HepG2 (cell line): ENCODE measurements around the gene NRG2. TPM values are rescaled to one million over a fixed set of nuclear protein-coding genes. Genes with fewer than 3 reads are reported as not detected.

ENCODE experiments used
- ATAC-seq: fragments of 200-7000 bp; cut with Tn5 transposase; 3 replicates; pipeline ENCODE4 v1.9.1; 2020; ENCODE audit warnings: mild to moderate bottlenecking, moderate library complexity
- BruUV-seq: library from RNA; stranded (reverse); fragments of 400-500 nt; replicated peaks from 2 replicates; lab custom pipeline; 2021; lab: Mats Ljungman, UMichigan
- CTCF ChIA-PET: fragments of 300-600 bp; formaldehyde crosslinking; extraction: SDS; loops from one replicate; lab custom pipeline; 2021; ENCODE audit warnings: low total read pairs, inconsistent platforms, low intra/inter-chr PET ratio; lab: Yijun Ruan, JAX
- POLR2A ChIA-PET: fragments of 350-600 bp; sonication (Branson Sonifier 250); formaldehyde crosslinking; loops from one replicate; lab custom pipeline; 2020; ENCODE audit warnings: antibody characterized with exemption, inconsistent platforms; lab: Yijun Ruan, JAX
- DNase-seq: peaks from one replicate; pipeline ENCODE4 v3.0.0-alpha.2; 2015; ENCODE audit warnings: low spot score
- FAIRE-seq: peaks from 3 replicates; lab custom pipeline; 2011; peaks lifted over from hg19 to GRCh38; lab: Jason Lieb, UNC
- H2AFZ ChIP-seq: one replicate; pipeline ENCODE4 v1.6.1; 2011; ENCODE audit warnings: low read length, inconsistent platforms
- H3K27ac ChIP-seq: fragments of 300-600 bp; 3 replicates; pipeline ENCODE4 v1.8.0; 2011; ENCODE audit warnings: mixed run types, mild to moderate bottlenecking, mixed read lengths, low read length, inconsistent platforms; ENCODE audit not compliant: insufficient read depth; ENCODE audit errors: extremely low read length
- H3K27me3 ChIP-seq, 2 experiments: fragments of 200-600 bp in 1 of 2; 2 replicates in 1 of 2; 3 replicates in 1 of 2; pipeline versions ENCODE4 v1.6.0 to v1.8.0; 2011; ENCODE audit warnings: low read length in 2 of 2, mild to moderate bottlenecking in 2 of 2, moderate library complexity in 2 of 2, inconsistent platforms in 1 of 2; ENCODE audit not compliant: insufficient read depth in 2 of 2, control insufficient read depth in 1 of 2
- H3K36me3 ChIP-seq, 2 experiments: fragments of 200-600 bp in 1 of 2; replicated peaks in 1 of 2; 2 replicates in 1 of 2; 3 replicates in 1 of 2; pipeline versions ENCODE4 v1.5.1 to v1.8.0; 2011; ENCODE audit warnings: low read length in 2 of 2, inconsistent platforms in 1 of 2; ENCODE audit not compliant: insufficient read depth in 2 of 2, control insufficient read depth in 1 of 2
- H3K4me1 ChIP-seq: 2 replicates; pipeline ENCODE4 v1.5.1; 2012; ENCODE audit warnings: low read length, inconsistent platforms; ENCODE audit not compliant: insufficient read depth
- H3K4me2 ChIP-seq: 2 replicates; pipeline ENCODE4 v1.6.0; 2011; ENCODE audit warnings: low read depth, low read length, inconsistent platforms
- H3K4me3 ChIP-seq, 3 experiments: fragments of 200-600 bp in 1 of 3; sonication (generic), shearing (Covaris generic) in 1 of 3; replicated peaks in 1 of 3; 2 replicates each; pipeline ENCODE4 v1.5.1; 2011 to 2016; ENCODE audit warnings: low read length in 3 of 3, inconsistent platforms in 2 of 3, low read depth in 2 of 3, mild to moderate bottlenecking in 2 of 3, control low read depth in 1 of 3, mixed read lengths in 1 of 3; ENCODE audit not compliant: insufficient read depth in 1 of 3
- H3K79me2 ChIP-seq: one replicate; pipeline ENCODE4 v1.6.1; 2011; ENCODE audit warnings: low read length, inconsistent platforms; ENCODE audit not compliant: insufficient read depth
- H3K9ac ChIP-seq: 2 replicates; pipeline ENCODE4 v1.6.0; 2011; ENCODE audit warnings: mild to moderate bottlenecking, low read depth, low read length, inconsistent platforms; ENCODE audit not compliant: insufficient read depth
- H3K9me3 ChIP-seq: 2 replicates; pipeline ENCODE4 v1.5.1; 2012; ENCODE audit warnings: mild to moderate bottlenecking, low read length
- H4K20me1 ChIP-seq: 2 replicates; pipeline ENCODE4 v1.6.0; 2011; ENCODE audit warnings: inconsistent platforms, mild to moderate bottlenecking, low read length, moderate library complexity; ENCODE audit not compliant: insufficient read depth
- BRF2 ChIP-seq: sonication (generic); formaldehyde crosslinking; IDR thresholded peaks from 2 replicates; pipeline ENCODE4 v1.8.1; 2022; ENCODE audit warnings: mild to moderate bottlenecking, missing genetic modification reagents
- PRDM15 ChIP-seq: sonication (generic); formaldehyde crosslinking; IDR thresholded peaks from 2 replicates; pipeline ENCODE4 v1.4.0; 2020; ENCODE audit warnings: missing genetic modification reagents
- RAD51 ChIP-seq: fragments of 450-650 bp; IDR thresholded peaks from 2 replicates; pipeline ENCODE4 v1.6.1; 2016; ENCODE audit warnings: borderline replicate concordance
- TMF1 ChIP-seq: sonication (generic); formaldehyde crosslinking; IDR thresholded peaks from 2 replicates; pipeline ENCODE4 v1.8.1; 2022; ENCODE audit warnings: low read depth, missing genetic modification reagents
- TRIM24 ChIP-seq: sonication (generic); formaldehyde crosslinking; IDR thresholded peaks from 2 replicates; pipeline ENCODE4 v1.8.0; 2022; ENCODE audit warnings: mild to moderate bottlenecking, missing genetic modification reagents
- USF2 ChIP-seq, 2 experiments: sonication (generic) in 1 of 2; formaldehyde crosslinking in 1 of 2; IDR thresholded peaks; 2 replicates each; pipeline versions ENCODE4 v1.5.1 to v1.6.1; 2011 to 2020; ENCODE audit warnings: borderline replicate concordance in 1 of 2, low read depth in 1 of 2, low read length in 1 of 2, mild to moderate bottlenecking in 1 of 2, missing genetic modification reagents in 1 of 2, moderate library complexity in 1 of 2
- WGBS: methylation state at CpG from one replicate; pipeline ENCODE4 v1.1.6; 2017; ENCODE audit warnings: low lambda C conversion rate; 5-methylcytosine and 5-hydroxymethylcytosine counted together
- in situ Hi-C: cut with HindIII; loops from 2 replicates; pipeline ENCODE4 v1.10.0; 2017; ENCODE audit warnings: low pct_unique_long_range_greater_than_20kb; ENCODE audit not compliant: extremely low pct_ligation_motif_present
- intact Hi-C: fragments of 100-400 bp; cut with micrococcal nuclease; formaldehyde crosslinking; loops from one replicate; pipeline ENCODE4 v1.10.0; 2022; ENCODE audit not compliant: unreplicated experiment
- polyA plus RNA-seq, 8 experiments: library from polyadenylated mRNA; depleted of rRNA in 3 of 8; stranded (reverse) in 7 of 8; unstranded in 1 of 8; fragments of >200 nt; fragmentation: Illumina TruSeq in 4 of 8; extraction: Trizol in 4 of 8; gene quantifications; 2 replicates each; pipeline versions ENCODE4 v1.2.1 to v1.2.3, GENCODE V29; 2011 to 2016; ENCODE audit warnings: low read depth in 4 of 8, missing spikeins in 1 of 8, mixed read lengths in 1 of 8; ENCODE audit not compliant: insufficient read depth in 1 of 8
- total RNA-seq, 5 experiments: library from RNA; depleted of rRNA; stranded (reverse); fragments of >200 nt; fragmentation: Illumina TruSeq; extraction: Trizol; gene quantifications; 2 replicates each; pipeline ENCODE4 v1.2.3, GENCODE V29; 2016; ENCODE audit warnings: low read depth in 1 of 5

NRG2 gene
- total and polyA plus RNA-seq, 2 of the 13 experiments (the other 11 are each of a cell fraction or from before 2014, with no cell fraction given): not detected

GRCh38 chr5:139982157-139982974, 60.7 kb downstream of the NRG2 start:
- Histone ChIP-seq H3K9ac (no peak overlapping the region), H3K4me1 (no peaks in the 10 kb centered on the region), H3K4me3 (no peak overlapping the region), H4K20me1 (no peaks in the 10 kb centered on the region), H3K27me3 (peaks cover 2 to 52% of the 10 kb centered on the region in 2 experiments; a peak in 4 of 5 replicates), H2AFZ (no peak overlapping the region), H3K27ac (no peak overlapping the region), H3K79me2 (no peaks in the 10 kb centered on the region), H3K36me3 (no peaks in the 10 kb centered on the region), H3K4me2 (no peak overlapping the region), H3K9me3 (no peaks in the 10 kb centered on the region)
- FAIRE-seq (no peak), DNase-seq (no peak), ATAC-seq (no peak)
- intact Hi-C loops (no loop called here), in situ Hi-C loops (no loop called here)
- POLR2A ChIA-PET: no interaction called here
- 35% methylated on average over 15 of the region's 15 CpGs for WGBS
- BruUV-seq: no TSS peak
- CTCF ChIA-PET: no interaction called here
- TF ChIP-seq PRDM15 (CRISPR knock-in tag) (no peak), TRIM24 (no peak), TMF1 (CRISPR knock-in tag) (no peak), RAD51 (peak; percentile 71; the same call in 1 of the 2 replicates), BRF2 (CRISPR knock-in tag) (no peak), USF2 (IDR thresholded peaks at IDR 0.05; ENCODE audit: low read depth, low read length) (peak; percentile 65), USF2 (CRISPR knock-in tag; IDR thresholded peaks at IDR 0.05; ENCODE audit: borderline replicate concordance) (no peak)
